C4-2B (cell line): Measurements from ENCODE around the gene IL4I1.

Experiments used
- CTCF ChIP-seq: fragments of 450-650 bp; conservative IDR thresholded peaks from 2 replicates; pipeline ENCODE4 v1.5.1; 2017; ENCODE audit warnings: mild to moderate bottlenecking
- ZFX ChIP-seq: fragments of 450-650 bp; IDR thresholded peaks from 2 replicates; pipeline ENCODE4 v1.6.1; 2017

- TF ChIP-seq CTCF (no peak), ZFX (no peak)
Observed at GRCh38 chr19:49872245-49873128, 24.2 kb downstream of the IL4I1 start.
